Esophagus muscularis mucosa (tissue), 3 donors: ENCODE data around the gene FAM120B.

Experiments used
- CTCF ChIP-seq, 3 experiments: fragments of 200-600 bp in 2 of 3; fragments of 450-650 bp in 1 of 3; sonication (generic) in 2 of 3; IDR thresholded peaks; one replicate each; pipeline ENCODE4 v1.5.1; 2017 to 2019; ENCODE audit warnings: antibody characterized with exemption in 3 of 3, mild to moderate bottlenecking in 2 of 3, moderate library complexity in 1 of 3
- EP300 ChIP-seq: sonication (generic); formaldehyde crosslinking; IDR thresholded peaks from one replicate; pipeline ENCODE4 v1.6.1; 2017; ENCODE audit warnings: antibody characterized with exemption

GRCh38 chr6:170455335-170455979 lies 148.9 kb downstream of the FAM120B start:
- no peak for TF ChIP-seq CTCF (IDR thresholded peaks at IDR 0.05)
- TF ChIP-seq EP300 = no peak
